AG04449 (cell line): ENCODE results near the gene ZMYND10.
A peak's percentile ranks its signal among the peaks of the same experiment; 100 is the strongest.

ENCODE experiments used
- CTCF ChIA-PET: fragments of 350-600 bp; formaldehyde crosslinking; extraction: SDS; loops from one replicate; lab custom pipeline; 2021; ENCODE audit warnings: antibody characterized with exemption; lab: Yijun Ruan, JAX
- POLR2A ChIA-PET: fragments of 400-600, 350-600 bp; formaldehyde crosslinking; extraction: SDS; loops from one replicate; lab custom pipeline; 2020; ENCODE audit warnings: antibody characterized with exemption, inconsistent platforms; lab: Yijun Ruan, JAX
- DNase-seq: peaks from one replicate; pipeline ENCODE4 v3.0.0-alpha.2; 2010; ENCODE audit warnings: low read depth, low spot score
- H3K4me3 ChIP-seq: 2 replicates; pipeline ENCODE4 v1.5.1; 2011; ENCODE audit warnings: low read depth, mild to moderate bottlenecking, control low read depth, low read length
- TF ChIP-seq, protein P1 (sequence below): IDR thresholded peaks from one replicate; pipeline ENCODE4 v1.5.1; 2011; ENCODE audit warnings: mild to moderate bottlenecking, moderate library complexity, low read length, control low read depth, inconsistent platforms; ENCODE audit not compliant: insufficient read depth; ENCODE audit errors: missing control alignments

ZMYND10 gene

DNA sequence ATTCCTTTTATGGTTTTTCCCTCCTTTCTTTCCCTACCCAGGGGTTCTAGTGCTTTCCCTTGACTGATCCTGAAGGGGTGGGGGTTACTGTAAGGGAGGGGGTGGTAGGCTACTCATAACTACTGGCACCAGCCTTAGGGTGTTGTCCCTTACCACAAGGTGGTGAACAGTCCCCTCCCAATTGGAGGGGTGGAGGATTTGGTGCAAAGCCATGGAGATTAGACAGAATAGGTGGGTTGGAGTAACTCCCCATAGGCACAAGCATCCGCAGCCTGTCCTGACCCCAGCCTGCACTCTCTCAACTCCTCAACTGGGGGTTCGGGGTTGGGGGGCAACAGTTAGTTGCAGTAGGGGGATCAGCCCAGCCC, 20.4 kb downstream of the ZMYND10 start:
- ChIA-PET POLR2A (no interaction called here), CTCF (interaction anchor here (0.6 to 3.5 kb wide), 12 partner anchors 11 to 136 kb away, joined by 3 to 37 read pairs (median 8); partner anchors contain the start of genes HYAL3, NAA80 and RASSF1)
- no peak for DNase-seq
- TF ChIP-seq, protein P1, sequence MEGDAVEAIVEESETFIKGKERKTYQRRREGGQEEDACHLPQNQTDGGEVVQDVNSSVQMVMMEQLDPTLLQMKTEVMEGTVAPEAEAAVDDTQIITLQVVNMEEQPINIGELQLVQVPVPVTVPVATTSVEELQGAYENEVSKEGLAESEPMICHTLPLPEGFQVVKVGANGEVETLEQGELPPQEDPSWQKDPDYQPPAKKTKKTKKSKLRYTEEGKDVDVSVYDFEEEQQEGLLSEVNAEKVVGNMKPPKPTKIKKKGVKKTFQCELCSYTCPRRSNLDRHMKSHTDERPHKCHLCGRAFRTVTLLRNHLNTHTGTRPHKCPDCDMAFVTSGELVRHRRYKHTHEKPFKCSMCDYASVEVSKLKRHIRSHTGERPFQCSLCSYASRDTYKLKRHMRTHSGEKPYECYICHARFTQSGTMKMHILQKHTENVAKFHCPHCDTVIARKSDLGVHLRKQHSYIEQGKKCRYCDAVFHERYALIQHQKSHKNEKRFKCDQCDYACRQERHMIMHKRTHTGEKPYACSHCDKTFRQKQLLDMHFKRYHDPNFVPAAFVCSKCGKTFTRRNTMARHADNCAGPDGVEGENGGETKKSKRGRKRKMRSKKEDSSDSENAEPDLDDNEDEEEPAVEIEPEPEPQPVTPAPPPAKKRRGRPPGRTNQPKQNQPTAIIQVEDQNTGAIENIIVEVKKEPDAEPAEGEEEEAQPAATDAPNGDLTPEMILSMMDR: no peak
- no peak overlapping the region for H3K4me3 ChIP-seq

DNA sequence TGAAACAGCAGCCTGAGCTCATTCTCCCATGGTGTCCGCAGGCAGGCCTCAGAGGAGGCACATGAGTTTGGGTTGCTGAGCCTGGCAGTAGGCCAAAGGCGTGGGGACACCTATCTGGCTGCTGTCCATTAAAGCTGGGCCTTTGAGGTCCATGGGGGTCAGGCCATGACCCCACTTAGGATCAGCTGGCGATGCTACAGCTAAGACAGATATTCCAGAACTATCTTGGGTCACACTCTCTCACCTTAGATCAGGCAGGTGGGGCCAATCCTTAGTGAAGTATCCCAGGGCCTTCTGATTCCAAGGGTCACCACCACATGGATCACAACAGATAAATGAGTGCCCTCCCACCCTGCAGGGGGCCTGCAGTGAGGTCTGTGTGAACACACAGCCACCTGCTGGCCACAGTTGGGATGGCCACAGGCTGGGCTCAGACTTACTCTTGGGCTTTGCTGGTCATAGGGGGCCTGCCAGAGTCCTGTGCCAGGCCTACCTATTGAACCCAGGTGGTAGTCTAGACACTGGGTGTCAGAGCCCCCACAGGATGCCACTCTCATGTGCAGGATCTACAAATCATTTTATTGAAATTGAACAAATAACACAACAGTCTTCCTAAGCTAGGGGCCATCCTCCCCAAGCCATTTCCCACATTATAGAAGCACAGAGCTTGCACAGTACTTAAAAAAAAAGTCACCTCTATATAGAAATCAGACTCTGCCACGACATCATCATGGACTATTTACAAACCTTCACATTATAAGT, 21.0 kb downstream of the ZMYND10 start:
- POLR2A ChIA-PET: interaction anchor here (1.0 kb wide), 2 partner anchors 12 to 98 kb away, joined by 3 read pairs; no protein-coding TSS in a partner anchor

DNA sequence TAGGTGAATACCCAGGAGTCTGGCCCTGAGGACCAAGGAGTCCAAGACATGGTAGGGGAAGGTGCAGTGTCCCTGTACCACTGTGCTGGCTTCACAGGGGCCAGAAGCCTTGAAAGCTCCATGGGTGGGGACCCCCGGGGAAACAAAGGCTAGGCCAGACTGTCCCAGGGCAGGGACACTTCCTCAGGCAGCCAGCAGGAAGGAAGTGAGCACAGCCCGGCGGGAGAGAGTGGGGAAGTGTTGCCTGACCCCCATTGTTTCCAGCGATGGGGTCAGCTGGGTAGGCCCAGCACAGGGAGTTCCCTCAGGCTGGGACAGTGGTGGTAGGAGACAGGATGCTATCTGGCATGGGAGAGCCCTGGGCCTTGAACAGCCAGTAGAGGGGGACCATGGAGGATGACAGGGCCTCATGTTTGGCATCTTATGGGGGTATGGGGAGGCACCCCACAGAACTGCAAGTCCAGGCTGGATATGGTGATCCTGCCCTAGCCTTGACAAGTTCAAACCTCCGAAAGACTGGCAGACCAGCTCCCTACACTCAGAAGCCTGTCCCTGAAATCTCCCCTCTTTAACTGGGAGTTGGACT, 21.8 kb downstream of the ZMYND10 start:
- DNase-seq: no peak
- CTCF ChIA-PET: interaction anchor here (0.7 to 3.5 kb wide), 20 partner anchors 9 to 134 kb away, joined by 3 to 37 read pairs (median 7); partner anchors contain the start of genes HYAL3, NAA80 and RASSF1
- no peak overlapping the region for H3K4me3 ChIP-seq
- POLR2A ChIA-PET: interaction anchor here (1.0 kb wide), 2 partner anchors 13 to 97 kb away, joined by 3 read pairs; no protein-coding TSS in a partner anchor
- TF ChIP-seq, protein P1: no peak

More for the DNA sequence above, 21.0 kb downstream of the ZMYND10 start:
- TF ChIP-seq, protein P1: peak; percentile 93
- CTCF ChIA-PET: interaction anchor here (0.6 to 3.5 kb wide), 18 partner anchors 9 to 135 kb away, joined by 3 to 37 read pairs (median 6); partner anchors contain the start of genes HYAL3, NAA80 and RASSF1
- no peak overlapping the region for H3K4me3 ChIP-seq
- DNase-seq: no peak

DNA sequence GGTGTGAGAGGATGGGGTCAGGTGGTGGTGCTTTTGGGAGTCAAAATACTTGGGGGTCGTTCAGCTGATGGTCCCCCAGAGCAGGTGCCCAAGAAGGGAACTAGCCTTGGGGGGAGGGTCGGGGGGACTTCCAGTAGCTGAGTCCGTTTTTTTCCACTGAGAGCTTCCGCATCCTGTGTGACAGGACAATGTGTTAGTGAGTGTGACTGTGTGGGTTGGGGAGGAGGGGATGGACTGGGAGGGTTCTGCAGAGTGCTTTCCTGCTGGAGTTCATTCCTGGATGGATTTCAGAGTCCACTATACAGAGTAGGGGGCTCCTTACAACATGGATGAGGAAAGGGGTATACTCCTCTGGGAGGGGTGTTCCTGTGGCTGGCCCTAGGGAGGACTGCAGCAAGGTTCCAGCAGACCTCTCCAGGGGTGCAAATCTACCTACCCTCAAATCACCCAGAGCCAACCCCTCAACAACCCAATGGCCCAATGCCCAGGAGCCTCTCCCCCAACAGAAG, 22.4 kb downstream of the ZMYND10 start:
- DNase-seq: no peak
- H3K4me3 ChIP-seq: no peak overlapping the region
- ChIA-PET CTCF (interaction anchor here (1.1 to 3.5 kb wide), 13 partner anchors 9 to 130 kb away, joined by 3 to 37 read pairs (median 9); partner anchors contain the start of genes HYAL3, NAA80 and RASSF1), POLR2A (no interaction called here)
- TF ChIP-seq, protein P1: no peak

DNA sequence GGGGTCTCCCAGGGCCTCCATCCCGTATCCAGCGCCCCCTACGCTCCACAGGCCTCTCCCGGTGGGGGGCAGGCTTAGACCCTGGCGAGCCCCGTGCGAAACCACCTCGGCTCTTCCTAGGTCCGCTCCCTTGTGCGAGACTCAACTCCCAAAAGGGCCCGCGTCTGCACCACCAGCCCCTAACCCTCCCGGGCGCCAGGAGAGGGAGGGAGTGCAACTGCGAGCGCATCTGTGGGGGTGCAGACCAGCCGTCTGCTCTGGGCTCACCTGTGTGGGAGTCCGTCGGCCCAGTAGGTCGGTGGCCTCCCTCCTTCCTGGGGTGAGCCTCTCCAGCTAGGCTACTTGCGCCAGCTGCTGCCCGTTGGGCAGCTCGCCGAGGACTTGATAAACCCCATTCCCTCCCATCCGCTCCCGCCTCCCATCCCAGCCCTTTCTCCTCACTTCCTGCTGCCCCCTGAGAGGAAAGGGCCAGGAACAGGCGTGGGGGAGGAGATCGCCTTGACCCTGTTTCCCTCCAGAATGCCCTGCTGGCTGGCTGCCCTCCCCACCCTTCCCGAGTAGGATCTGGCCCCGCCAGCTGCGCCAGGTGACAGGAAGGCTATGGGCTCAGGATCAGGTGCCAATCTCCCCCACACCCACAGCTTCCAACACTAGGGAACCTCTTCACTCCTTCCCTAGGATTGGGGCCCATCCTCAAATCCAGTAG, 23.0 kb downstream of the ZMYND10 start, which contains the start of gene HYAL2:
Gene HYAL2, minus strand, starts transcription at position 360 of the 706 bp plus-strand sequence. CDS start 2,256 bp downstream, outside the sequence.
- TF ChIP-seq, protein P1: no peak
- DNase-seq: no peak
- peak within 1 kb of the TSS; percentile 73 for H3K4me3 ChIP-seq
- ChIA-PET POLR2A (interaction anchor here (1.0 to 1.4 kb wide), 2 partner anchors 11 to 15 kb away, joined by 3 read pairs; no protein-coding TSS in a partner anchor), CTCF (interaction anchor here (1.0 to 3.5 kb wide), 13 partner anchors 8 to 246 kb away, joined by 3 to 37 read pairs (median 7); partner anchors contain the start of genes HEMK1, HYAL3 and NAA80)
